ENCODE measurements around the gene GCLM.
"Not testable (repeated sequence)": the region's sequence is repeated elsewhere in the genome, so short reads cannot be mapped to it uniquely, and the experiment has no call there.

GCLM gene

DNA sequence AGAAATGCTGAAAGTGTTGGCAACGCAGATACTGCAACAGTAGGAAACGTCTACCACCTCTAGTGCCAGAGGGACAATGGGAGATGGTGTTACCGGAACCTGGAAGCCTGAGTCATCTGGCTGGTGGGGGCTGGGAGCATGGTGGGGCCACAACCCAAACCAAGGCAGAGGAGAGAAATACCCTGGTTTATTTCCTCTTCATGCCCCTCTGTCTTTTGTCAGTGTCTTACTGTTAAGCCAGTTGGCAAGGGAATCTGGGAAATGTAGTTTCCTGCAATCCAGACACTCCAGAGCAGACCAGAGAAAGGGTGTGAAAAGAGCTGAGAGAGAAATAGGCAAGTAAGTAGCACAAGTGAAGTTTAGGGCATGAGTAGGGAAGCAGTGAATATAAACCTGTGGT is 45.1 kb downstream of the GCLM start:
- H3K4me3 ChIP-seq (replicated peaks; ENCODE audit: low read depth, low read length): no peak overlapping the region
- DNase-seq (ENCODE audit: low read depth): no peak
- TF ChIP-seq, protein P1, sequence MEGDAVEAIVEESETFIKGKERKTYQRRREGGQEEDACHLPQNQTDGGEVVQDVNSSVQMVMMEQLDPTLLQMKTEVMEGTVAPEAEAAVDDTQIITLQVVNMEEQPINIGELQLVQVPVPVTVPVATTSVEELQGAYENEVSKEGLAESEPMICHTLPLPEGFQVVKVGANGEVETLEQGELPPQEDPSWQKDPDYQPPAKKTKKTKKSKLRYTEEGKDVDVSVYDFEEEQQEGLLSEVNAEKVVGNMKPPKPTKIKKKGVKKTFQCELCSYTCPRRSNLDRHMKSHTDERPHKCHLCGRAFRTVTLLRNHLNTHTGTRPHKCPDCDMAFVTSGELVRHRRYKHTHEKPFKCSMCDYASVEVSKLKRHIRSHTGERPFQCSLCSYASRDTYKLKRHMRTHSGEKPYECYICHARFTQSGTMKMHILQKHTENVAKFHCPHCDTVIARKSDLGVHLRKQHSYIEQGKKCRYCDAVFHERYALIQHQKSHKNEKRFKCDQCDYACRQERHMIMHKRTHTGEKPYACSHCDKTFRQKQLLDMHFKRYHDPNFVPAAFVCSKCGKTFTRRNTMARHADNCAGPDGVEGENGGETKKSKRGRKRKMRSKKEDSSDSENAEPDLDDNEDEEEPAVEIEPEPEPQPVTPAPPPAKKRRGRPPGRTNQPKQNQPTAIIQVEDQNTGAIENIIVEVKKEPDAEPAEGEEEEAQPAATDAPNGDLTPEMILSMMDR (IDR thresholded peaks at IDR 0.05; ENCODE audit: low read length, missing control alignments): no peak

DNA sequence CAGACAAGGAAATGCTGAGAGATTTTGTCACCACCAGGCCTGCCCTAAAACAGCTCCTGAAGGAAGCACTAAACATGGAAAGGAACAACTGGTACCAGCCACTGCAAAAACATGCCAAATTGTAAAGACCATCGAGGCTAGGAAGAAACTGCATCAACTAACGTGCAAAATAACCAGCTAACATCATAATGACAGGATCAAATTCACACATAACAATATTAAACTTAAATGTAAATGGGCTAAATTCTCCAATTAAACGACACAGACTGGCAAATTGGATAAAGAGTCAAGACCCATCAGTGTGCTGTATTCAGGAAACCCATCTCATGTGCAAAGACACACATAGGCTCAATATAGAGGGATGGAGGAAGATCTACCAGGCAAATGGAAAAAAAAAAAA is 51.6 kb downstream of the GCLM start:
- not testable (repeated sequence) for DNase-seq (ENCODE audit: low read depth)

DNA sequence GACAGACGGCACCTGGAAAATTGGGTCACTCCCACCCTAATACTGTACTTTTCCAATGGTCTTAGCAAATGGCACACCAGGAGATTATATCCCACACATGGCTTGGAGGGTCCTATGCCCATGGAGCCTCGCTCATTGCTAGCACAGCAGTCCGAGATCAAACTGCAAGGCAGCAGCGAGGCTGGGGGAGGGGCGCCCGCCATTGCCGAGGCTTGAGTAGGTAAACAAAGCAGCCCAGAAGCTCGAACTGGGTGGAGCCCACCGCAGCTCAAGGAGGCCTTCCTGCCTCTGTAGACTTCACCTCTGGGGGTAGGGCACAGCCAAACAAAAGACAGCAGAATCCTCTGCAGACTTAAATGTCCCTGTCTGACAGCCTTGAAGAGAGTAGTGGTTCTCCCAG is 53.2 kb downstream of the GCLM start:
- not testable (repeated sequence) for DNase-seq (ENCODE audit: low read depth); H3K4me3 ChIP-seq (replicated peaks; ENCODE audit: low read depth, low read length)

More for the DNA sequence above, 51.6 kb downstream of the GCLM start:
- not testable (repeated sequence) for H3K4me3 ChIP-seq (replicated peaks; ENCODE audit: low read depth, low read length)

DNA sequence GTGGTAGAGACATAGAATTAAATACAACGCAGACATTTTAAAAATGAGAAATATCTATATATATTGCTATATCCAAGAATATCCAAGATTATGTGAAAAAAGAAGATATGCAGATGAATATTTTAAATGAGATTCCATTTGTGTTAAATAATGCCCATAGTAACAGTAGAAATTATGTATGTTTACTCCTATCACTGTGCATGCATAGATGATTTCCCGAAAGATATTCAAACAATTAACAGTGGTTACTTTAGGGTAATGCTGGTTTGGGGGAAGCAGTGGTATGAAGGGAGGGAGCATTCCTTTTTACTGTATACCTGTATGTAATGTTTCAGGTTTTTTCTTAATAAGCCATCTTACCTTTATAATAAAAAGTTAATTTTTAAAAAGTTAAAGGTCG is 55.3 kb downstream of the GCLM start:
- no peak overlapping the region for H3K4me3 ChIP-seq (replicated peaks; ENCODE audit: low read depth, low read length)
- TF ChIP-seq, protein P1 (IDR thresholded peaks at IDR 0.05; ENCODE audit: low read length, missing control alignments): no peak
- no peak for DNase-seq (ENCODE audit: low read depth)

DNA sequence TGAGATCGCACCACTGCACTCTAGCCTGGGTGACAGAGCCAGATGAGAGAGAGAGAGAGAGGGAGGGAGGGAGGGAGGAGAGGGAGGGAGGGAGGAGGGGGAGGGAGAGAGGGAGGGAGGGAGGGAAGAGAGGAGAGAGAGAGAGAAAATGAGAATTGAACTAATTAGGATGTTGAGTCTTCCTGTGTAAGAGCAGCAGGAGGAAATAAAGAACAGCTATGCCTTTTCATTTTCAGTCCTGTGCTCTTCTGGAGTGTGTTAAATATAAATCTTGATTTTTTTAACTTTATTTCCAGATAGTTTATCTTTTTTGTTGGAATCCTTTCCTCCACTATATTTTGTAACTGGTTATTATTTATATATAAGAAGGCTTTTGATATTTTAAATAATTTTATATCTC is 57.4 kb downstream of the GCLM start:
- no peak for DNase-seq (ENCODE audit: low read depth)
- no peak overlapping the region for H3K4me3 ChIP-seq (replicated peaks; ENCODE audit: low read depth, low read length)
- TF ChIP-seq, protein P1 (IDR thresholded peaks at IDR 0.05; ENCODE audit: low read length, missing control alignments): no peak

DNA sequence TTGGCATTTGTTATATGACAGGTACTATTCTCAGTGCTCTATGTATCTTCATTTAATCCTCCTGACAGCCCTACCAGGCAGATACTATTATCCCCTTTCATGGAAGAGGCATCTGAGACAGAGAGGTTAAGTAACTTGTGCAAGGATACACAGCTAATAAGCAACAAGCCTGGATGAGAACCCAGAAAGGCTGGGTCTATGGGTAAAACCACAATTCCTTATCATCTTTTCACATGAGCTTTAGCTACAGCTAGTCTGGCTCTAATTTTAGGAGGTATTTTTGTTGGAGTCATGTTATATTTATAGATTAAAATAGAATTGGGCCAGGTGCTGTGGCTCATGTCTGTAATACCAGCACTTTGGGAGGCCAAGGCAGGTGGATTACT is 57.9 kb downstream of the GCLM start:
- TF ChIP-seq, protein P1 (IDR thresholded peaks at IDR 0.05; ENCODE audit: low read length, missing control alignments): no peak
- H3K4me3 ChIP-seq (replicated peaks; ENCODE audit: low read depth, low read length): no peak overlapping the region
- DNase-seq (ENCODE audit: low read depth): no peak

DNA sequence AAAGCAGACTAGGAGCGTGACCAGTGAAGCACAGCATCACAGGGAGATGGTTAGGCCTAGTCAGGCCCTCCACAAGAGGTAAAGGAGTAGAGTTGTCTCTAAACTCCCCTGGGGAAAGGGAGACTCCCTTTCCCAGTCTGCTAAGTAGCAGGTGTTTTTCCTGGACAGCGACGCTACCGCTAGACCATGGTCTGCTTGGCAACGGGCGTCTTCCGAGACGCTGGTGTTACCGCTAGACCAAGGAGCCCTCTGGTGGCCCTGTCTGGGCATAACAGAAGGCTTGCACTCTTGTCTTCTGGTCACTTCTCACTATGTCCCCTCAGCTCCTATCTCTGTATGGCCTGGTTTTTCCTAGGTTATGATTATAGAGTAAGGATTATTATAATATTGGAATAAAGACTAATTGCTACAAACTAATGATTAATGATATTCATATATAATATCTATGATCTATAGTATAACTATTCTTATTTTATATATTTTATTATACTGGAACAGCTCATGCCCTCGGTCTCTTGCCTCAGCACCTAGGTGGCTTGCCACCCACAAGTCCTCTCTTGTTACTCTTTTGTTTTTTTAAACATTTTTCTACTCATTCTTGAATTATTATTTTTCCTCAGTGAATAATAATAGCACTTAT is 58.4 kb downstream of the GCLM start:
- TF ChIP-seq, protein P1 (IDR thresholded peaks at IDR 0.05; ENCODE audit: low read length, missing control alignments): peak; percentile 52
- peak; percentile 78 for DNase-seq (ENCODE audit: low read depth)
- H3K4me3 ChIP-seq (replicated peaks; ENCODE audit: low read depth, low read length): not testable (repeated sequence)

DNA sequence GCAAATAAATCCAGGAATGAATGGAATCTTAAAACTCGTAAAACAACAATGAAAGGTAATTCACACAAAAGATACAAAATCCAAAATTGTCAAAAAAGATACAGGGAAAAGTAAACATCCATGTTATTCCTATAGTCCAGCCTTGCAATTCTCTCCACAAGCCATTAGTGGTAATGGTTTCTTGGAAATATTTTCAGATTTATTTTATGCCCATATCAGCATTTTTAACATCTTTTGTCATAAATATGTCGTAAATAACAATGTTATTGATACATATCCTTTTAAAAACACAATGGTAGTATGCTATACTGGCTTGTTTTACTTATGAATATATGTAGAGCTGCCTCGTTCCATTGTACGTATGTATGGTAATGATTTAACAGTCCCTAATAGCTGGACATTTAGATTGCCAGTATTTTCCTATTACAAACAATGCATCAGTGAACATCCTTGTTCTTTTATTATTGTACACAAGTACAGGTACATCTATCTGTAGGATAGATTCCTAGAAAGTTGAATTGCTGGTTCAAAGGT is 60.8 kb downstream of the GCLM start:
- peak overlapping the region; percentile 69 for H3K4me3 ChIP-seq (replicated peaks; ENCODE audit: low read depth, low read length)
- TF ChIP-seq, protein P1 (IDR thresholded peaks at IDR 0.05; ENCODE audit: low read length, missing control alignments): no peak
- DNase-seq (ENCODE audit: low read depth): no peak

All from fibroblast of pulmonary artery (primary cell).